A549 (cell line): ENCODE measurements around the gene PTPRG.

ENCODE experiments used
- ATOH8 ChIP-seq: fragments of 250-450 bp; sonication (Bioruptor Pico); IDR thresholded peaks from 2 replicates; pipeline ENCODE4 v1.5.0; 2020; ENCODE audit warnings: low read depth, mild to moderate bottlenecking, moderate library complexity
- CHD2 ChIP-seq: fragments of 150-350 bp; IDR thresholded peaks from 2 replicates; pipeline ENCODE4 v1.6.1; 2014; ENCODE audit warnings: low read length; ENCODE audit not compliant: partially characterized antibody
- CTCF ChIP-seq: fragments of >200 bp; sonication (Bioruptor Twin); formaldehyde crosslinking; IDR thresholded peaks from 3 replicates; pipeline ENCODE4 v1.5.1; 2016
- E2F6 ChIP-seq: IDR thresholded peaks from 2 replicates; pipeline ENCODE4 v1.6.1; 2012; ENCODE audit warnings: low read depth, borderline replicate concordance
- PHF8 ChIP-seq: fragments of 200-600 bp; sonication (generic); IDR thresholded peaks from 2 replicates; pipeline ENCODE4 v1.6.1; 2016; ENCODE audit warnings: low read depth, mild to moderate bottlenecking, antibody characterized with exemption, moderate library complexity, borderline replicate concordance
- RAD21 ChIP-seq, 2 experiments: fragments of >200 bp in 1 of 2; sonication (Bioruptor Twin) in 1 of 2; formaldehyde crosslinking in 1 of 2; IDR thresholded peaks in 1 of 2; conservative IDR thresholded peaks in 1 of 2; 2 replicates in 1 of 2; 3 replicates in 1 of 2; pipeline ENCODE4 v1.6.1; 2012 to 2018; ENCODE audit warnings: inconsistent platforms in 1 of 2
- RFX5 ChIP-seq: fragments of 450-650 bp; IDR thresholded peaks from 2 replicates; pipeline ENCODE4 v1.7.1; 2014; ENCODE audit warnings: antibody characterized with exemption, mild to moderate bottlenecking, moderate library complexity

GRCh38 chr3:61593446-61594029 lies 32.2 kb downstream of the PTPRG start:
- TF ChIP-seq RFX5: no peak
- TF ChIP-seq ATOH8: no peak
- TF ChIP-seq CTCF: no peak
- TF ChIP-seq RAD21 (conservative IDR thresholded peaks at IDR 0.05 in 1 of 2, IDR thresholded peaks at IDR 0.05 in 1 of 2): no peak
- TF ChIP-seq E2F6: no peak
- TF ChIP-seq PHF8: no peak
- no peak for TF ChIP-seq CHD2
